Activated naive CD4-positive, alpha-beta T cell treated with anti-CD3 and anti-CD28 coated beads for 36 hours (primary cell): ENCODE data around the gene ATP2A3. TPM values are rescaled to one million over a fixed set of nuclear protein-coding genes. Genes with fewer than 3 reads are reported as not detected.
A peak's percentile ranks its signal among the peaks of the same experiment; 100 is the strongest.

Source experiments
- CTCF ChIA-PET: fragments of 350-600 bp; sonication (Branson Sonifier 250); formaldehyde crosslinking; loops from one replicate; lab custom pipeline; 2021; ENCODE audit warnings: antibody characterized with exemption; lab: Charles Lee
- DNase-seq: peaks from one replicate; pipeline ENCODE4 v3.0.0-alpha.2; 2020
- H3K27ac Mint-ChIP-seq: one replicate; pipeline ENCODE4 v1.8.0; 2021; ENCODE audit warnings: mild to moderate bottlenecking, mixed read lengths
- H3K27me3 Mint-ChIP-seq: one replicate; pipeline ENCODE4 v1.8.0; 2021; ENCODE audit warnings: low read depth, mixed read lengths
- H3K36me3 Mint-ChIP-seq: one replicate; pipeline ENCODE4 v1.8.0; 2021; ENCODE audit warnings: low read depth, mixed read lengths
- H3K4me1 Mint-ChIP-seq: one replicate; pipeline ENCODE4 v1.8.0; 2021; ENCODE audit warnings: low read depth, mixed read lengths
- H3K4me3 Mint-ChIP-seq: one replicate; pipeline ENCODE4 v1.8.0; 2021; ENCODE audit warnings: mild to moderate bottlenecking, moderate library complexity, mixed read lengths
- H3K9me3 Mint-ChIP-seq: one replicate; pipeline ENCODE4 v1.8.0; 2021; ENCODE audit warnings: mixed read lengths
- intact Hi-C: fragments of 100-400 bp; cut with micrococcal nuclease; formaldehyde crosslinking; loops from one replicate; pipeline ENCODE4 v1.15.1; 2023
- total RNA-seq, 2 experiments: library from RNA; stranded (reverse); gene quantifications; one replicate each; pipeline ENCODE4 v1.2.3, GENCODE V29; 2021

ATP2A3 gene
- total RNA-seq, 2 experiments from 2014 or later, result 75.5 to 76.4 TPM

- intact Hi-C loops, result no loop called here
- DNase-seq, result no peak
- no peak overlapping the region for H3K4me3 Mint-ChIP-seq
- CTCF ChIA-PET, result interaction anchor here (0.6 to 0.7 kb wide), 3 partner anchors 33 to 161 kb away, joined by 3 read pairs; no protein-coding TSS in a partner anchor
- peaks cover 17% of the 10 kb centered on the region for H3K4me1 Mint-ChIP-seq
- no peaks in the 10 kb centered on the region for H3K9me3 Mint-ChIP-seq
- no peaks in the 10 kb centered on the region for H3K36me3 Mint-ChIP-seq
- no peaks in the 10 kb centered on the region for H3K27me3 Mint-ChIP-seq
- no peak overlapping the region for H3K27ac Mint-ChIP-seq
Observed at GRCh38 chr17:3896108-3896967, 67.9 kb downstream of the ATP2A3 start.

GRCh38 chr17:3895354-3895753 is 68.9 kb downstream of the ATP2A3 start:
- H3K4me3 Mint-ChIP-seq, result no peak overlapping the region
- DNase-seq, result no peak
- peaks cover 24% of the 10 kb centered on the region for H3K4me1 Mint-ChIP-seq
- no peaks in the 10 kb centered on the region for H3K27me3 Mint-ChIP-seq
- no peaks in the 10 kb centered on the region for H3K9me3 Mint-ChIP-seq
- intact Hi-C loops, result no loop called here
- CTCF ChIA-PET, result interaction anchor here (0.6 kb wide), 1 partner anchor 160 kb away, joined by 3 read pairs; no protein-coding TSS in a partner anchor
- H3K36me3 Mint-ChIP-seq, result no peaks in the 10 kb centered on the region
- no peak overlapping the region for H3K27ac Mint-ChIP-seq

- H3K9me3 Mint-ChIP-seq, result no peaks in the 10 kb centered on the region
- no peak for DNase-seq
- H3K4me1 Mint-ChIP-seq, result peaks cover 28% of the 10 kb centered on the region
- H3K27me3 Mint-ChIP-seq, result no peaks in the 10 kb centered on the region
- intact Hi-C loops, result no loop called here
- no peak overlapping the region for H3K27ac Mint-ChIP-seq
- H3K4me3 Mint-ChIP-seq, result no peak overlapping the region
- no peaks in the 10 kb centered on the region for H3K36me3 Mint-ChIP-seq
- CTCF ChIA-PET, result interaction anchor here (1.0 to 2.3 kb wide), 4 partner anchors 16 to 49 kb away, joined by 4 to 7 read pairs (median 6); partner anchors contain the start of gene NCBP3
Observed at GRCh38 chr17:3894911-3895343, 69.3 kb downstream of the ATP2A3 start.

GRCh38 chr17:3894188-3894587 is 70.0 kb downstream of the ATP2A3 start:
- Mint-ChIP-seq H3K27me3 (no peaks in the 10 kb centered on the region), H3K27ac (no peak overlapping the region), H3K9me3 (no peaks in the 10 kb centered on the region), H3K36me3 (no peaks in the 10 kb centered on the region), H3K4me1 (peaks cover 28% of the 10 kb centered on the region), H3K4me3 (peak overlapping the region; percentile 78)
- no peak for DNase-seq
- intact Hi-C loops, result no loop called here
- CTCF ChIA-PET, result interaction anchor here (0.8 to 2.3 kb wide), 5 partner anchors 17 to 50 kb away, joined by 3 to 7 read pairs (median 5); partner anchors contain the start of gene NCBP3

- Mint-ChIP-seq H3K27ac (peak overlapping the region; percentile 65), H3K27me3 (no peaks in the 10 kb centered on the region), H3K4me1 (peaks cover 28% of the 10 kb centered on the region), H3K4me3 (peak overlapping the region; percentile 78), H3K36me3 (no peaks in the 10 kb centered on the region), H3K9me3 (no peaks in the 10 kb centered on the region)
- CTCF ChIA-PET, result interaction anchor here (0.8 to 2.3 kb wide), 5 partner anchors 17 to 49 kb away, joined by 3 to 7 read pairs (median 5); partner anchors contain the start of gene NCBP3
- no peak for DNase-seq
- intact Hi-C loops, result loop anchor here (1.0 kb wide), 3 partner anchors 18 to 257 kb away; partner anchors contain the start of genes CTNS, NCBP3 and SHPK
Observed at GRCh38 chr17:3893720-3894116, 70.5 kb downstream of the ATP2A3 start.

GRCh38 chr17:3893003-3893719 is 71.1 kb downstream of the ATP2A3 start, which contains the start of gene CAMKK1:
TSS of gene CAMKK1 (minus strand) at chr17:3893053. CDS start at chr17:3885687, 7,366 bp downstream.
- CTCF ChIA-PET, result interaction anchor here (2.3 kb wide), 1 partner anchor 21 kb away, joined by 7 read pairs; no protein-coding TSS in a partner anchor
- Mint-ChIP-seq H3K4me1 (peaks cover 31% of the 10 kb centered on the region), H3K36me3 (no peaks in the 10 kb centered on the region), H3K27ac (peak within 1 kb of the TSS; percentile 65), H3K9me3 (no peaks in the 10 kb centered on the region), H3K27me3 (no peaks in the 10 kb centered on the region), H3K4me3 (peak within 1 kb of the TSS; percentile 78)
- peak; percentile 88 for DNase-seq
- intact Hi-C loops, result loop anchor here (1.0 kb wide), 3 partner anchors 18 to 257 kb away; partner anchors contain the start of genes CTNS, NCBP3 and SHPK

GRCh38 chr17:3892095-3892998 is 71.9 kb downstream of the ATP2A3 start:
- intact Hi-C loops, result no loop called here
- peak; percentile 63 for DNase-seq
- no peak overlapping the region for H3K27ac Mint-ChIP-seq
- no peaks in the 10 kb centered on the region for H3K36me3 Mint-ChIP-seq
- peak overlapping the region; percentile 70 for H3K4me3 Mint-ChIP-seq
- H3K27me3 Mint-ChIP-seq, result no peaks in the 10 kb centered on the region
- CTCF ChIA-PET, result interaction anchor here (1.0 to 2.3 kb wide), 2 partner anchors 22 to 65 kb away, joined by 4 to 7 read pairs; no protein-coding TSS in a partner anchor
- no peaks in the 10 kb centered on the region for H3K9me3 Mint-ChIP-seq
- H3K4me1 Mint-ChIP-seq, result peaks cover 38% of the 10 kb centered on the region

- Mint-ChIP-seq H3K27me3 (no peaks in the 10 kb centered on the region), H3K9me3 (no peaks in the 10 kb centered on the region), H3K4me1 (peaks cover 45% of the 10 kb centered on the region), H3K27ac (no peak overlapping the region), H3K4me3 (peak overlapping the region; percentile 70), H3K36me3 (no peaks in the 10 kb centered on the region)
- intact Hi-C loops, result no loop called here
- CTCF ChIA-PET, result interaction anchor here (1.0 kb wide), 1 partner anchor 64 kb away, joined by 4 read pairs; no protein-coding TSS in a partner anchor
- no peak for DNase-seq
Observed at GRCh38 chr17:3891626-3892094, 72.6 kb downstream of the ATP2A3 start.

GRCh38 chr17:3890878-3891219 is 73.4 kb downstream of the ATP2A3 start:
- intact Hi-C loops, result no loop called here
- Mint-ChIP-seq H3K27ac (no peak overlapping the region), H3K4me3 (peak overlapping the region; percentile 70), H3K4me1 (peaks cover 51% of the 10 kb centered on the region), H3K27me3 (no peaks in the 10 kb centered on the region), H3K9me3 (no peaks in the 10 kb centered on the region), H3K36me3 (no peaks in the 10 kb centered on the region)
- CTCF ChIA-PET, result interaction anchor here (0.6 to 1.4 kb wide), 4 partner anchors 23 to 508 kb away, joined by 3 to 7 read pairs (median 4); no protein-coding TSS in a partner anchor
- no peak for DNase-seq

- Mint-ChIP-seq H3K27ac (no peak overlapping the region), H3K4me1 (peaks cover 51% of the 10 kb centered on the region), H3K9me3 (no peaks in the 10 kb centered on the region), H3K4me3 (no peak overlapping the region), H3K36me3 (no peaks in the 10 kb centered on the region), H3K27me3 (no peaks in the 10 kb centered on the region)
- intact Hi-C loops, result no loop called here
- DNase-seq, result no peak
- CTCF ChIA-PET, result interaction anchor here (0.6 to 1.4 kb wide), 7 partner anchors 23 to 509 kb away, joined by 3 to 7 read pairs (median 3); no protein-coding TSS in a partner anchor
Observed at GRCh38 chr17:3890082-3890877, 74.0 kb downstream of the ATP2A3 start.
